ENCODE results near the gene SLC2A4. TPM values are rescaled to one million over a fixed set of nuclear protein-coding genes. Genes with fewer than 3 reads are reported as not detected.
A peak's percentile ranks its signal among the peaks of the same experiment; 100 is the strongest.

Gene SLC2A4
- total RNA-seq, 1 donor from 2014 or later, result 11.7 TPM

GRCh38 chr17:7306911-7307685 is 25.6 kb downstream of the SLC2A4 start, which contains the start of gene EIF5A:
Gene EIF5A, plus strand, starts transcription at chr17:7307628. Its CDS starts 2,008 bp downstream, at chr17:7309636.
- DNase-seq, result peak; percentile 100

GRCh38 chr17:7307686-7308624 is 26.4 kb downstream of the SLC2A4 start:
- DNase-seq, result no peak

- DNase-seq, result peak; percentile 60
Observed at GRCh38 chr17:7308625-7309433, 27.3 kb downstream of the SLC2A4 start.

GRCh38 chr17:7309628-7310027 is 28.1 kb downstream of the SLC2A4 start:
- no peak for DNase-seq

- DNase-seq, result no peak
Observed at GRCh38 chr17:7311110-7311705, 29.7 kb downstream of the SLC2A4 start.

- DNase-seq, result no peak
Observed at GRCh38 chr17:7312432-7313087, 31.0 kb downstream of the SLC2A4 start.

GRCh38 chr17:7313088-7313889 is 31.8 kb downstream of the SLC2A4 start:
- no peak for DNase-seq

- DNase-seq, result no peak
Observed at GRCh38 chr17:7313890-7314718, 32.6 kb downstream of the SLC2A4 start.

- peak; percentile 60 for DNase-seq
Observed at GRCh38 chr17:7314719-7315569, 33.4 kb downstream of the SLC2A4 start, which contains the start of gene GPS2. Gene GPS2, minus strand, starts transcription at chr17:7315360. Its CDS starts 308 bp downstream, at chr17:7315052.

GRCh38 chr17:7315570-7316235 is 34.2 kb downstream of the SLC2A4 start:
- DNase-seq, result no peak

GRCh38 chr17:7317161-7317803 is 35.8 kb downstream of the SLC2A4 start:
- DNase-seq, result no peak

GRCh38 chr17:7318121-7318860 is 36.8 kb downstream of the SLC2A4 start:
- DNase-seq, result no peak

- DNase-seq, result no peak
Observed at GRCh38 chr17:7321466-7321865, 39.9 kb downstream of the SLC2A4 start.

- DNase-seq, result no peak
Observed at GRCh38 chr17:7322520-7323194, 41.1 kb downstream of the SLC2A4 start.

- no peak for DNase-seq
Observed at GRCh38 chr17:7323731-7324437, 42.4 kb downstream of the SLC2A4 start.
